HEK293 (cell line): ENCODE data around the gene CACNB3.

ENCODE experiments used
- CTCF ChIA-PET: fragments of 350-600 bp; formaldehyde crosslinking; extraction: SDS; loops from one replicate; lab custom pipeline; 2021; ENCODE audit warnings: antibody characterized with exemption; lab: Yijun Ruan, JAX
- POLR2A ChIA-PET: fragments of 300-600 bp; formaldehyde crosslinking; extraction: SDS; loops from one replicate; lab custom pipeline; 2020; ENCODE audit warnings: antibody characterized with exemption, inconsistent platforms; lab: Yijun Ruan, JAX
- H3K27ac ChIP-seq: fragments of 200-500 bp; sonication (Bioruptor generic); 2 replicates; pipeline ENCODE4 v1.5.1; 2014; ENCODE audit warnings: low read depth, low read length, control low read depth, inconsistent platforms; ENCODE audit errors: extremely low read depth
- H3K36me3 ChIP-seq, 2 experiments: fragments of 200-500 bp in 1 of 2; sonication (Bioruptor generic) in 1 of 2; 1 replicate in 1 of 2; 2 replicates in 1 of 2; pipeline ENCODE4 v1.5.1; 2014 to 2017; ENCODE audit warnings: inconsistent platforms in 2 of 2, low read length in 2 of 2; ENCODE audit not compliant: control insufficient read depth in 2 of 2, insufficient read depth in 1 of 2
- H3K4me1 ChIP-seq: fragments of 200-500 bp; sonication (Bioruptor generic); 2 replicates; pipeline ENCODE4 v1.5.1; 2014; ENCODE audit warnings: mild to moderate bottlenecking, low read length, inconsistent platforms; ENCODE audit not compliant: control insufficient read depth, insufficient read depth
- H3K4me3 ChIP-seq: 2 replicates; pipeline ENCODE4 v1.5.1; 2011; ENCODE audit warnings: low read depth, mild to moderate bottlenecking, control low read depth, low read length, moderate library complexity
- H3K9me3 ChIP-seq: fragments of 200-500 bp; sonication (Bioruptor generic); 2 replicates; pipeline ENCODE4 v1.5.1; 2014; ENCODE audit warnings: low read depth, low read length, inconsistent platforms; ENCODE audit not compliant: control insufficient read depth, insufficient read depth
- BCL11A ChIP-seq: fragments of 450-650 bp; formaldehyde crosslinking; IDR thresholded peaks from 2 replicates; pipeline ENCODE4 v1.5.1; 2016; ENCODE audit warnings: low read depth, missing biosample characterization, missing genetic modification characterization
- GLI4 ChIP-seq: fragments of 450-650 bp; formaldehyde crosslinking; IDR thresholded peaks from 2 replicates; pipeline ENCODE4 v1.5.1; 2016; ENCODE audit warnings: missing biosample characterization, missing genetic modification characterization
- GLIS1 ChIP-seq: fragments of 450-650 bp; formaldehyde crosslinking; IDR thresholded peaks from 2 replicates; pipeline ENCODE4 v1.5.1; 2016; ENCODE audit warnings: missing biosample characterization, missing genetic modification characterization
- GLIS2 ChIP-seq: fragments of 450-650 bp; formaldehyde crosslinking; IDR thresholded peaks from 2 replicates; pipeline ENCODE4 v1.5.1; 2016; ENCODE audit warnings: missing biosample characterization, missing genetic modification characterization
- KLF16 ChIP-seq: fragments of 450-650 bp; formaldehyde crosslinking; IDR thresholded peaks from 2 replicates; pipeline ENCODE4 v1.5.1; 2017; ENCODE audit warnings: missing biosample characterization, missing genetic modification characterization
- OSR2 ChIP-seq: fragments of 450-650 bp; formaldehyde crosslinking; IDR thresholded peaks from 2 replicates; pipeline ENCODE4 v1.5.1; 2016; ENCODE audit warnings: missing biosample characterization, missing genetic modification characterization
- ZBTB21 ChIP-seq: fragments of 450-650 bp; formaldehyde crosslinking; IDR thresholded peaks from 2 replicates; pipeline ENCODE4 v1.5.1; 2017; ENCODE audit warnings: missing biosample characterization, missing genetic modification characterization
- ZFP41 ChIP-seq: fragments of 450-650 bp; formaldehyde crosslinking; IDR thresholded peaks from 2 replicates; pipeline ENCODE4 v1.5.1; 2016; ENCODE audit warnings: missing biosample characterization, missing genetic modification characterization, borderline replicate concordance
- ZNF146 ChIP-seq: fragments of 450-650 bp; formaldehyde crosslinking; IDR thresholded peaks from 2 replicates; pipeline ENCODE4 v1.5.1; 2016; ENCODE audit warnings: missing biosample characterization, missing genetic modification characterization
- ZNF174 ChIP-seq: fragments of 450-650 bp; formaldehyde crosslinking; IDR thresholded peaks from 2 replicates; pipeline ENCODE4 v1.5.0; 2017; ENCODE audit warnings: missing biosample characterization, mild to moderate bottlenecking, missing genetic modification characterization
- ZNF19 ChIP-seq: fragments of 450-650 bp; formaldehyde crosslinking; IDR thresholded peaks from 2 replicates; pipeline ENCODE4; 2016; ENCODE audit warnings: missing biosample characterization, missing genetic modification characterization, low read depth
- ZNF214 ChIP-seq: fragments of 450-650 bp; formaldehyde crosslinking; IDR thresholded peaks from 2 replicates; pipeline ENCODE4 v1.5.1; 2017; ENCODE audit warnings: missing biosample characterization, mild to moderate bottlenecking, missing genetic modification characterization, borderline replicate concordance
- ZNF335 ChIP-seq: fragments of 450-650 bp; formaldehyde crosslinking; conservative IDR thresholded peaks from 2 replicates; pipeline ENCODE4 v1.5.1; 2016; ENCODE audit warnings: missing biosample characterization, missing genetic modification characterization
- ZNF366 ChIP-seq: fragments of 450-650 bp; formaldehyde crosslinking; conservative IDR thresholded peaks from 2 replicates; pipeline ENCODE4 v1.5.1; 2016; ENCODE audit warnings: missing biosample characterization, missing genetic modification characterization
- ZNF571 ChIP-seq: fragments of 450-650 bp; formaldehyde crosslinking; IDR thresholded peaks from 2 replicates; pipeline ENCODE4 v1.5.0; 2017; ENCODE audit warnings: missing biosample characterization, missing genetic modification characterization
- ZNF629 ChIP-seq: fragments of 450-650 bp; formaldehyde crosslinking; IDR thresholded peaks from 2 replicates; pipeline ENCODE4 v1.5.1; 2017; ENCODE audit warnings: missing biosample characterization, missing genetic modification characterization
- ZSCAN18 ChIP-seq: fragments of 450-650 bp; formaldehyde crosslinking; IDR thresholded peaks from 2 replicates; pipeline ENCODE4 v1.5.1; 2016; ENCODE audit warnings: missing biosample characterization, missing genetic modification characterization
- TF ChIP-seq, protein P1 (sequence below): fragments of 450-650 bp; formaldehyde crosslinking; IDR thresholded peaks from 2 replicates; pipeline ENCODE4 v1.5.1; 2016; ENCODE audit warnings: missing biosample characterization, missing genetic modification characterization
- TF ChIP-seq, protein P2 (sequence below): fragments of 450-650 bp; formaldehyde crosslinking; IDR thresholded peaks from 2 replicates; pipeline ENCODE4 v1.5.1; 2016; ENCODE audit warnings: missing biosample characterization, missing genetic modification characterization
- TF ChIP-seq, protein P3 (sequence below): fragments of 450-650 bp; formaldehyde crosslinking; IDR thresholded peaks from 2 replicates; pipeline ENCODE4 v1.5.1; 2017; ENCODE audit warnings: missing biosample characterization, missing genetic modification characterization
- TF ChIP-seq, protein P4 (sequence below): fragments of 450-650 bp; formaldehyde crosslinking; conservative IDR thresholded peaks from 2 replicates; pipeline ENCODE4 v1.5.1; 2016; ENCODE audit warnings: low read depth, missing biosample characterization, missing genetic modification characterization
- TF ChIP-seq, protein P5 (sequence below): fragments of 450-650 bp; formaldehyde crosslinking; IDR thresholded peaks from 2 replicates; pipeline ENCODE4 v1.5.1; 2016; ENCODE audit warnings: missing biosample characterization, missing genetic modification characterization

The CACNB3 gene

DNA sequence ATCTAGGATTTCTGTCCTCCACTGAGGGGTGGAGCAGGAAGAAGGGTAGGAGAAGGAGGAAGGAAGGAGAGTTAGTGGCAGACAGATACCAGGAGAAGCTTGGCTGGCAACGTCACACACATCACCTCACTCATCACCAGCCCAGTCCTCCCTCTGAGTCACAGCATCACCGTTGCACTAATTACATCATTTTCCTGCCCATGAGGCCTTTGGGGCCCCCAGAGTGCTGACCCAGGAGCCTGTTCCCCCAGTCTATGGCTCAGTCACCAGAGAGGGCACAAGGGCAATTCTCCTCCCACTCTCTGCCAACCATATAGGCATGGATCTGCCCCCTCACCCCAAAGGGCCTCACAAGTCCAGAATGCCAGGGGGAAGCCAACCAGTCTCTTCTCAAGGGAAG, 42.8 kb downstream of the CACNB3 start:
- CTCF ChIA-PET, result interaction anchor here (9.2 kb wide), 1 partner anchor 29 kb away, joined by 84 read pairs; no protein-coding TSS in a partner anchor
- H3K4me1 ChIP-seq, result peaks cover 6% of the 10 kb centered on the region
- H3K4me3 ChIP-seq, result no peak overlapping the region
- no peaks in the 10 kb centered on the region for H3K9me3 ChIP-seq
- H3K27ac ChIP-seq, result no peak overlapping the region
- POLR2A ChIA-PET, result no interaction called here
- H3K36me3 ChIP-seq, result peaks cover 0 to 31% of the 10 kb centered on the region in 2 experiments; a peak in 2 of 3 replicates
- TF ChIP-seq GLIS1 (tag by site-specific recombination) (peak; percentile 54), ZNF629 (0 out of 2 replicates have a peak, but pooled peaks have one; percentile 60), KLF16 (tag by site-specific recombination) (no peak), ZNF366 (tag by site-specific recombination) (peak; percentile 23; the same call in 1 of the 2 replicates), ZNF146 (tag by site-specific recombination) (no peak), GLIS2 (tag by site-specific recombination) (peak; percentile 29; the same call in 1 of the 2 replicates), ZBTB21 (tag by site-specific recombination) (peak; percentile 65; the same call in 1 of the 2 replicates), ZNF19 (tag by site-specific recombination) (no peak), GLI4 (tag by site-specific recombination) (no peak), ZSCAN18 (no peak), ZFP41 (tag by site-specific recombination) (no peak), ZNF571 (tag by site-specific recombination) (no peak), OSR2 (tag by site-specific recombination) (no peak), ZNF174 (tag by site-specific recombination) (no peak), BCL11A (no peak), ZNF214 (tag by site-specific recombination) (no peak), ZNF335 (peak; percentile 69)
- TF ChIP-seq, protein P1, sequence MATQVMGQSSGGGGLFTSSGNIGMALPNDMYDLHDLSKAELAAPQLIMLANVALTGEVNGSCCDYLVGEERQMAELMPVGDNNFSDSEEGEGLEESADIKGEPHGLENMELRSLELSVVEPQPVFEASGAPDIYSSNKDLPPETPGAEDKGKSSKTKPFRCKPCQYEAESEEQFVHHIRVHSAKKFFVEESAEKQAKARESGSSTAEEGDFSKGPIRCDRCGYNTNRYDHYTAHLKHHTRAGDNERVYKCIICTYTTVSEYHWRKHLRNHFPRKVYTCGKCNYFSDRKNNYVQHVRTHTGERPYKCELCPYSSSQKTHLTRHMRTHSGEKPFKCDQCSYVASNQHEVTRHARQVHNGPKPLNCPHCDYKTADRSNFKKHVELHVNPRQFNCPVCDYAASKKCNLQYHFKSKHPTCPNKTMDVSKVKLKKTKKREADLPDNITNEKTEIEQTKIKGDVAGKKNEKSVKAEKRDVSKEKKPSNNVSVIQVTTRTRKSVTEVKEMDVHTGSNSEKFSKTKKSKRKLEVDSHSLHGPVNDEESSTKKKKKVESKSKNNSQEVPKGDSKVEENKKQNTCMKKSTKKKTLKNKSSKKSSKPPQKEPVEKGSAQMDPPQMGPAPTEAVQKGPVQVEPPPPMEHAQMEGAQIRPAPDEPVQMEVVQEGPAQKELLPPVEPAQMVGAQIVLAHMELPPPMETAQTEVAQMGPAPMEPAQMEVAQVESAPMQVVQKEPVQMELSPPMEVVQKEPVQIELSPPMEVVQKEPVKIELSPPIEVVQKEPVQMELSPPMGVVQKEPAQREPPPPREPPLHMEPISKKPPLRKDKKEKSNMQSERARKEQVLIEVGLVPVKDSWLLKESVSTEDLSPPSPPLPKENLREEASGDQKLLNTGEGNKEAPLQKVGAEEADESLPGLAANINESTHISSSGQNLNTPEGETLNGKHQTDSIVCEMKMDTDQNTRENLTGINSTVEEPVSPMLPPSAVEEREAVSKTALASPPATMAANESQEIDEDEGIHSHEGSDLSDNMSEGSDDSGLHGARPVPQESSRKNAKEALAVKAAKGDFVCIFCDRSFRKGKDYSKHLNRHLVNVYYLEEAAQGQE (tag by site-specific recombination), result no peak
- TF ChIP-seq, protein P2, sequence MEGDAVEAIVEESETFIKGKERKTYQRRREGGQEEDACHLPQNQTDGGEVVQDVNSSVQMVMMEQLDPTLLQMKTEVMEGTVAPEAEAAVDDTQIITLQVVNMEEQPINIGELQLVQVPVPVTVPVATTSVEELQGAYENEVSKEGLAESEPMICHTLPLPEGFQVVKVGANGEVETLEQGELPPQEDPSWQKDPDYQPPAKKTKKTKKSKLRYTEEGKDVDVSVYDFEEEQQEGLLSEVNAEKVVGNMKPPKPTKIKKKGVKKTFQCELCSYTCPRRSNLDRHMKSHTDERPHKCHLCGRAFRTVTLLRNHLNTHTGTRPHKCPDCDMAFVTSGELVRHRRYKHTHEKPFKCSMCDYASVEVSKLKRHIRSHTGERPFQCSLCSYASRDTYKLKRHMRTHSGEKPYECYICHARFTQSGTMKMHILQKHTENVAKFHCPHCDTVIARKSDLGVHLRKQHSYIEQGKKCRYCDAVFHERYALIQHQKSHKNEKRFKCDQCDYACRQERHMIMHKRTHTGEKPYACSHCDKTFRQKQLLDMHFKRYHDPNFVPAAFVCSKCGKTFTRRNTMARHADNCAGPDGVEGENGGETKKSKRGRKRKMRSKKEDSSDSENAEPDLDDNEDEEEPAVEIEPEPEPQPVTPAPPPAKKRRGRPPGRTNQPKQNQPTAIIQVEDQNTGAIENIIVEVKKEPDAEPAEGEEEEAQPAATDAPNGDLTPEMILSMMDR (tag by site-specific recombination), result no peak
- TF ChIP-seq, protein P3, sequence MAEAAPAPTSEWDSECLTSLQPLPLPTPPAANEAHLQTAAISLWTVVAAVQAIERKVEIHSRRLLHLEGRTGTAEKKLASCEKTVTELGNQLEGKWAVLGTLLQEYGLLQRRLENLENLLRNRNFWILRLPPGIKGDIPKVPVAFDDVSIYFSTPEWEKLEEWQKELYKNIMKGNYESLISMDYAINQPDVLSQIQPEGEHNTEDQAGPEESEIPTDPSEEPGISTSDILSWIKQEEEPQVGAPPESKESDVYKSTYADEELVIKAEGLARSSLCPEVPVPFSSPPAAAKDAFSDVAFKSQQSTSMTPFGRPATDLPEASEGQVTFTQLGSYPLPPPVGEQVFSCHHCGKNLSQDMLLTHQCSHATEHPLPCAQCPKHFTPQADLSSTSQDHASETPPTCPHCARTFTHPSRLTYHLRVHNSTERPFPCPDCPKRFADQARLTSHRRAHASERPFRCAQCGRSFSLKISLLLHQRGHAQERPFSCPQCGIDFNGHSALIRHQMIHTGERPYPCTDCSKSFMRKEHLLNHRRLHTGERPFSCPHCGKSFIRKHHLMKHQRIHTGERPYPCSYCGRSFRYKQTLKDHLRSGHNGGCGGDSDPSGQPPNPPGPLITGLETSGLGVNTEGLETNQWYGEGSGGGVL (tag by site-specific recombination), result 0 out of 2 replicates have a peak, but pooled peaks have one; percentile 22
- TF ChIP-seq, protein P4, sequence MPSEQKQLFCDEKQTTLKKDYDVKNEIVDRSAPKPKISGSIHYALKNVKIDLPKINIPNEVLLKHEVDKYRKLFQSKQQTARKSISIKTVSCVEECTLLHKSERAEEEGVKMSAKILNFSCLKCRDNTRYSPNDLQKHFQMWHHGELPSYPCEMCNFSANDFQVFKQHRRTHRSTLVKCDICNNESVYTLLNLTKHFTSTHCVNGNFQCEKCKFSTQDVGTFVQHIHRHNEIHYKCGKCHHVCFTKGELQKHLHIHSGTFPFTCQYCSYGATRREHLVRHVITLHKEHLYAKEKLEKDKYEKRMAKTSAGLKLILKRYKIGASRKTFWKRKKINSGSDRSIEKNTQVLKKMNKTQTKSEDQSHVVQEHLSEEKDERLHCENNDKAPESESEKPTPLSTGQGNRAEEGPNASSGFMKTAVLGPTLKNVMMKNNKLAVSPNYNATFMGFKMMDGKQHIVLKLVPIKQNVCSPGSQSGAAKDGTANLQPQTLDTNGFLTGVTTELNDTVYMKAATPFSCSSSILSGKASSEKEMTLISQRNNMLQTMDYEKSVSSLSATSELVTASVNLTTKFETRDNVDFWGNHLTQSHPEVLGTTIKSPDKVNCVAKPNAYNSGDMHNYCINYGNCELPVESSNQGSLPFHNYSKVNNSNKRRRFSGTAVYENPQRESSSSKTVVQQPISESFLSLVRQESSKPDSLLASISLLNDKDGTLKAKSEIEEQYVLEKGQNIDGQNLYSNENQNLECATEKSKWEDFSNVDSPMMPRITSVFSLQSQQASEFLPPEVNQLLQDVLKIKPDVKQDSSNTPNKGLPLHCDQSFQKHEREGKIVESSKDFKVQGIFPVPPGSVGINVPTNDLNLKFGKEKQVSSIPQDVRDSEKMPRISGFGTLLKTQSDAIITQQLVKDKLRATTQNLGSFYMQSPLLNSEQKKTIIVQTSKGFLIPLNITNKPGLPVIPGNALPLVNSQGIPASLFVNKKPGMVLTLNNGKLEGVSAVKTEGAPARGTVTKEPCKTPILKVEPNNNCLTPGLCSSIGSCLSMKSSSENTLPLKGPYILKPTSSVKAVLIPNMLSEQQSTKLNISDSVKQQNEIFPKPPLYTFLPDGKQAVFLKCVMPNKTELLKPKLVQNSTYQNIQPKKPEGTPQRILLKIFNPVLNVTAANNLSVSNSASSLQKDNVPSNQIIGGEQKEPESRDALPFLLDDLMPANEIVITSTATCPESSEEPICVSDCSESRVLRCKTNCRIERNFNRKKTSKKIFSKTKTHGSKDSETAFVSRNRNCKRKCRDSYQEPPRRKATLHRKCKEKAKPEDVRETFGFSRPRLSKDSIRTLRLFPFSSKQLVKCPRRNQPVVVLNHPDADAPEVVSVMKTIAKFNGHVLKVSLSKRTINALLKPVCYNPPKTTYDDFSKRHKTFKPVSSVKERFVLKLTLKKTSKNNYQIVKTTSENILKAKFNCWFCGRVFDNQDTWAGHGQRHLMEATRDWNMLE (tag by site-specific recombination), result no peak
- TF ChIP-seq, protein P5, sequence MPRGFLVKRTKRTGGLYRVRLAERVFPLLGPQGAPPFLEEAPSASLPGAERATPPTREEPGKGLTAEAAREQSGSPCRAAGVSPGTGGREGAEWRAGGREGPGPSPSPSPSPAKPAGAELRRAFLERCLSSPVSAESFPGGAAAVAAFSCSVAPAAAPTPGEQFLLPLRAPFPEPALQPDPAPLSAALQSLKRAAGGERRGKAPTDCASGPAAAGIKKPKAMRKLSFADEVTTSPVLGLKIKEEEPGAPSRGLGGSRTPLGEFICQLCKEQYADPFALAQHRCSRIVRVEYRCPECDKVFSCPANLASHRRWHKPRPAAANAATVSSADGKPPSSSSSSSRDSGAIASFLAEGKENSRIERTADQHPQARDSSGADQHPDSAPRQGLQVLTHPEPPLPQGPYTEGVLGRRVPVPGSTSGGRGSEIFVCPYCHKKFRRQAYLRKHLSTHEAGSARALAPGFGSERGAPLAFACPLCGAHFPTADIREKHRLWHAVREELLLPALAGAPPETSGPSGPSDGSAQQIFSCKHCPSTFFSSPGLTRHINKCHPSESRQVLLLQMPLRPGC (tag by site-specific recombination), result no peak
